KMS-11 (cell line): Measurements from ENCODE around the gene ICOS.

Source experiments
- H2AFZ ChIP-seq: fragments of 200-600 bp; sonication (generic); 2 replicates; pipeline ENCODE4 v1.6.1; 2016; ENCODE audit warnings: antibody characterized with exemption, mixed run types, low read depth
- H3K27ac ChIP-seq: fragments of 200-600 bp; sonication (generic); 2 replicates; pipeline ENCODE4 v1.6.1; 2016; ENCODE audit warnings: mild to moderate bottlenecking, mixed run types
- H3K27me3 ChIP-seq: fragments of 200-600 bp; sonication (generic); 2 replicates; pipeline ENCODE4 v1.6.1; 2017; ENCODE audit warnings: mild to moderate bottlenecking, low read depth, mixed run types, moderate library complexity; ENCODE audit not compliant: insufficient read depth
- H3K36me3 ChIP-seq: fragments of 200-600 bp; sonication (generic); 2 replicates; pipeline ENCODE4 v1.6.1; 2017; ENCODE audit warnings: mild to moderate bottlenecking, mixed run types; ENCODE audit not compliant: insufficient read depth
- H3K4me1 ChIP-seq: fragments of 200-600 bp; sonication (generic); 2 replicates; pipeline ENCODE4 v1.6.1; 2016; ENCODE audit warnings: mild to moderate bottlenecking, low read depth, mixed run types; ENCODE audit not compliant: poor library complexity, severe bottlenecking
- H3K4me2 ChIP-seq: fragments of 200-600 bp; sonication (generic); 2 replicates; pipeline ENCODE4 v1.7.0; 2016; ENCODE audit warnings: mild to moderate bottlenecking, mixed run types
- H3K4me3 ChIP-seq: fragments of 200-600 bp; sonication (generic); IDR thresholded peaks from 2 replicates; pipeline ENCODE4 v1.6.1; 2017; ENCODE audit warnings: low read depth, low read length, mixed read lengths; ENCODE audit not compliant: insufficient read depth
- H3K79me2 ChIP-seq: fragments of 200-600 bp; sonication (generic); 2 replicates; pipeline ENCODE4 v1.6.1; 2016; ENCODE audit warnings: low read depth, mixed run types; ENCODE audit not compliant: insufficient read depth
- H3K9ac ChIP-seq: fragments of 200-600 bp; sonication (generic); 2 replicates; pipeline ENCODE4 v1.6.1; 2016; ENCODE audit warnings: mild to moderate bottlenecking, mixed run types
- H4K20me1 ChIP-seq: fragments of 200-600 bp; sonication (generic); 2 replicates; pipeline ENCODE4 v1.6.1; 2016; ENCODE audit warnings: mild to moderate bottlenecking, mixed run types; ENCODE audit not compliant: insufficient read depth
- CTCF ChIP-seq: fragments of 200-600 bp; sonication (generic); conservative IDR thresholded peaks from 2 replicates; pipeline ENCODE4 v1.6.1; 2017; ENCODE audit warnings: low read depth, mild to moderate bottlenecking, antibody characterized with exemption, low read length, moderate library complexity, mixed read lengths

The ICOS gene

GRCh38 chr2:203914546-203915182 lies 21.9 kb upstream of the ICOS start:
- no peak overlapping the region for H3K4me3 ChIP-seq
- peaks cover 8% of the 10 kb centered on the region for H3K4me1 ChIP-seq
- H3K36me3 ChIP-seq = no peaks in the 10 kb centered on the region
- H3K27me3 ChIP-seq = no peaks in the 10 kb centered on the region
- no peak overlapping the region for H3K4me2 ChIP-seq
- no peaks in the 10 kb centered on the region for H4K20me1 ChIP-seq
- no peak overlapping the region for H2AFZ ChIP-seq
- no peaks in the 10 kb centered on the region for H3K79me2 ChIP-seq
- H3K9ac ChIP-seq = no peak overlapping the region
- no peak overlapping the region for H3K27ac ChIP-seq
- TF ChIP-seq CTCF = no peak

GRCh38 chr2:203915256-203915655 lies 21.3 kb upstream of the ICOS start:
- H3K79me2 ChIP-seq = no peaks in the 10 kb centered on the region
- H3K4me3 ChIP-seq = no peak overlapping the region
- H3K27ac ChIP-seq = no peak overlapping the region
- H3K27me3 ChIP-seq = no peaks in the 10 kb centered on the region
- H3K9ac ChIP-seq = no peak overlapping the region
- H3K4me1 ChIP-seq = peaks cover 2% of the 10 kb centered on the region
- no peaks in the 10 kb centered on the region for H4K20me1 ChIP-seq
- no peaks in the 10 kb centered on the region for H3K36me3 ChIP-seq
- no peak overlapping the region for H3K4me2 ChIP-seq
- no peak for TF ChIP-seq CTCF
- H2AFZ ChIP-seq = no peak overlapping the region

GRCh38 chr2:203916756-203917155 lies 19.8 kb upstream of the ICOS start:
- no peak overlapping the region for H3K4me3 ChIP-seq
- no peaks in the 10 kb centered on the region for H3K4me1 ChIP-seq

DNA sequence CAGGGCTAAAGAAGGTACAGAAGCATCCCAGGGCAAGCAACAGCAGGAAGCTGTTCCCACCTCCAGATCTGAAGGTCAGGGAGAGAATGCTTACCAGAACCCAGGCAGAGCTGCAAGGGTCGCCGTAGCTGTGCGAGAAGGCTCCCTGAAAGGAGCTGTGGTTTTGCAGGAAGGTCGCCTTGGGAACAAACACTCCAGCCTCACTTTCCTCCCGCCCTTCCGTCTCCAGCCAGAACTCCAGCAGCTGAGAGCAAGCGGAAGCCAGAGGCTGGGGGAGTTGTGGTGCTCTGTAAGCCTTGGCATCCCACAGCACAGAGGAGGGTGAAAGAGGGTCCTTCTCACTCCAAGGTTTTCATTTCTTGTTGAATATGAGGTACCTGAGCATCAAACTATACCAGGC lies 18.3 kb upstream of the ICOS start:
- Histone ChIP-seq H3K4me1 (no peaks in the 10 kb centered on the region), H3K27me3 (no peaks in the 10 kb centered on the region), H3K4me2 (no peak overlapping the region), H3K9ac (no peak overlapping the region), H2AFZ (no peak overlapping the region), H4K20me1 (no peaks in the 10 kb centered on the region), H3K4me3 (no peak overlapping the region), H3K36me3 (no peaks in the 10 kb centered on the region), H3K27ac (no peak overlapping the region), H3K79me2 (no peaks in the 10 kb centered on the region)
- TF ChIP-seq CTCF = no peak

More at GRCh38 chr2:203916756-203917155, 19.8 kb upstream of the ICOS start:
- TF ChIP-seq CTCF = no peak
- Histone ChIP-seq H3K9ac (no peak overlapping the region), H3K36me3 (no peaks in the 10 kb centered on the region), H3K27me3 (no peaks in the 10 kb centered on the region), H3K79me2 (no peaks in the 10 kb centered on the region), H3K27ac (no peak overlapping the region), H3K4me2 (no peak overlapping the region), H4K20me1 (no peaks in the 10 kb centered on the region), H2AFZ (no peak overlapping the region)
